CD4-positive, alpha-beta T cell (primary cell): ENCODE data around the gene HDAC9. TPM values are rescaled to one million over a fixed set of nuclear protein-coding genes. Genes with fewer than 3 reads are reported as not detected.

ENCODE experiments used
- ATAC-seq: fragments of 200-7000 bp; cut with Tn5 transposase; one replicate; pipeline ENCODE4 v1.10.0; 2022; ENCODE audit warnings: mild to moderate bottlenecking; ENCODE audit not compliant: poor library complexity
- CTCF ChIA-PET: fragments of 350-600 bp; sonication (Branson Sonifier 250); formaldehyde crosslinking; loops from one replicate; lab custom pipeline; 2021; ENCODE audit warnings: antibody characterized with exemption, inconsistent platforms; lab: Charles Lee
- POLR2A ChIA-PET: fragments of 350-600 bp; sonication (Branson Sonifier 250); formaldehyde crosslinking; loops from one replicate; lab custom pipeline; 2021; ENCODE audit warnings: antibody characterized with exemption, inconsistent platforms; lab: Charles Lee
- DNase-seq, 14 experiments: peaks; one replicate each; pipeline ENCODE4 v3.0.0-alpha.2; 2013 to 2020; ENCODE audit warnings: mixed read lengths in 2 of 14
- H3K27ac ChIP-seq, 2 donors: one replicate each; pipeline versions ENCODE4 v1.5.1 to v1.7.0; 2013; ENCODE audit warnings: low read length in 2 of 2, low read depth in 1 of 2, mild to moderate bottlenecking in 1 of 2
- H3K27me3 ChIP-seq, 2 experiments: 1 replicate in 1 of 2; 2 replicates in 1 of 2; pipeline versions ENCODE4 v1.6.1 to v1.7.0; 2013; ENCODE audit warnings: low read length in 2 of 2, control low read depth in 1 of 2, mild to moderate bottlenecking in 1 of 2, moderate library complexity in 1 of 2; ENCODE audit not compliant: insufficient read depth in 2 of 2, control insufficient read depth in 1 of 2
- H3K36me3 ChIP-seq: one replicate; pipeline ENCODE4 v1.6.1; 2013; ENCODE audit warnings: low read length, control low read depth; ENCODE audit not compliant: insufficient read depth
- H3K4me1 ChIP-seq: one replicate; pipeline ENCODE4 v1.6.1; 2013; ENCODE audit warnings: low read length, control low read depth; ENCODE audit not compliant: insufficient read depth
- H3K4me3 ChIP-seq: one replicate; pipeline ENCODE4 v1.5.1; 2013; ENCODE audit warnings: mild to moderate bottlenecking, low read length, moderate library complexity
- H3K9me3 ChIP-seq, 2 experiments: 1 replicate in 1 of 2; 2 replicates in 1 of 2; pipeline versions ENCODE4 v1.6.1 to v1.7.0; 2013; ENCODE audit warnings: low read length in 2 of 2, mild to moderate bottlenecking in 2 of 2, control low read depth in 1 of 2, moderate library complexity in 1 of 2; ENCODE audit not compliant: control insufficient read depth in 1 of 2, insufficient read depth in 1 of 2
- H3K27ac Mint-ChIP-seq: one replicate; pipeline ENCODE4 v1.8.0; 2020; ENCODE audit warnings: mixed read lengths
- H3K27me3 Mint-ChIP-seq: one replicate; pipeline ENCODE4 v1.8.0; 2021; ENCODE audit warnings: mixed read lengths
- H3K36me3 Mint-ChIP-seq: one replicate; pipeline ENCODE4 v1.8.0; 2021; ENCODE audit warnings: low read depth, mixed read lengths
- H3K4me1 Mint-ChIP-seq: one replicate; pipeline ENCODE4 v1.8.0; 2021; ENCODE audit warnings: low read depth, mixed read lengths
- H3K4me3 Mint-ChIP-seq: one replicate; pipeline ENCODE4 v1.8.0; 2020; ENCODE audit warnings: mild to moderate bottlenecking, mixed read lengths
- H3K9me3 Mint-ChIP-seq: one replicate; pipeline ENCODE4 v1.8.0; 2020; ENCODE audit warnings: mixed read lengths
- CTCF ChIP-seq: fragments of 200-600 bp; IDR thresholded peaks from one replicate; pipeline ENCODE4 v1.8.0; 2022; ENCODE audit warnings: antibody characterized with exemption, mild to moderate bottlenecking
- intact Hi-C, 2 experiments: fragments of 100-400 bp; cut with DNase I in 1 of 2; cut with micrococcal nuclease in 1 of 2; formaldehyde crosslinking; loops; one replicate each; pipeline versions ENCODE4 v1.15.1 to v1.9.0; 2023 to 2025; cut with DNase I, micrococcal nuclease
- total RNA-seq, 174 experiments: library from RNA in 2 of 174; stranded (reverse) in 2 of 174; gene quantifications; one replicate each; pipeline ENCODE4 v1.2.3 and lab custom pipeline; 2021 to 2026

HDAC9 gene
- total RNA-seq, 2 experiments from 2014 or later = 0.73 to 1.2 TPM

GRCh38 chr7:18467011-18467410, 28.5 kb upstream of the HDAC9 start:
- H3K27me3 Mint-ChIP-seq = no peaks in the 10 kb centered on the region
- intact Hi-C loops = no loop called here
- H3K4me3 Mint-ChIP-seq = no peak overlapping the region

DNA sequence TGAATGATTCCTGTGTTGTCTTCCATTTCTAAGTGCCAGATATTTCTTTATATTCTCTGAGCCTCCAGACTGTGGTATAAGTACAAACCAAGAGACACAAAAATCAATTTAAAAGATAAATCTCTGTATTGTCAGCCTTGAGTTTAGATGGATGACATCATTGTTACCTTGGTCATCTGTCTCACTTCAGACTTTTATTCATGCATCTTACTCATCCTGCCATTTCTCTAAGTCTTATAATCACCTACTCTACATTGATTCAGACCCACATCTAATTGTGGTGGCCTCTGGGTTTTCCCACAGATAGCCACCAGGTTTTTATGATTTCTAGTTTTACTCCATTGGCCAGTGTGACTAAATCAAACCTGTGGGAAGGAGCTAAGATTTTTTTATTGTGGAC, 26.8 kb upstream of the HDAC9 start:
- DNase-seq (no peak), ATAC-seq (no peak)
- no peaks in the 10 kb centered on the region for H3K4me1 Mint-ChIP-seq
- Histone ChIP-seq H3K4me1 (no peaks in the 10 kb centered on the region), H3K27ac (no peak overlapping the region), H3K9me3 (no peaks in the 10 kb centered on the region), H3K27me3 (no peaks in the 10 kb centered on the region), H3K36me3 (no peaks in the 10 kb centered on the region), H3K4me3 (no peak overlapping the region)
- no peaks in the 10 kb centered on the region for H3K27me3 Mint-ChIP-seq
- TF ChIP-seq CTCF = no peak
- no peaks in the 10 kb centered on the region for H3K9me3 Mint-ChIP-seq
- no peak overlapping the region for H3K4me3 Mint-ChIP-seq
- H3K27ac Mint-ChIP-seq = no peak overlapping the region
- ChIA-PET POLR2A (no interaction called here), CTCF (no interaction called here)
- intact Hi-C loops = no loop called here
- no peaks in the 10 kb centered on the region for H3K36me3 Mint-ChIP-seq

More at GRCh38 chr7:18467011-18467410, 28.5 kb upstream of the HDAC9 start:
- Mint-ChIP-seq H3K27ac (no peak overlapping the region), H3K4me1 (no peaks in the 10 kb centered on the region), H3K9me3 (no peaks in the 10 kb centered on the region), H3K36me3 (no peaks in the 10 kb centered on the region)
- no peak overlapping the region for H3K27ac ChIP-seq
- no peak for DNase-seq
- no peak for ATAC-seq
- no peaks in the 10 kb centered on the region for H3K9me3 ChIP-seq
- H3K36me3 ChIP-seq = no peaks in the 10 kb centered on the region
- no peak for TF ChIP-seq CTCF
- ChIA-PET POLR2A (no interaction called here), CTCF (no interaction called here)
- H3K4me3 ChIP-seq = no peak overlapping the region
- H3K4me1 ChIP-seq = no peaks in the 10 kb centered on the region
- H3K27me3 ChIP-seq = no peaks in the 10 kb centered on the region

- H3K27me3 Mint-ChIP-seq = no peaks in the 10 kb centered on the region
- TF ChIP-seq CTCF = no peak
- Histone ChIP-seq H3K36me3 (no peaks in the 10 kb centered on the region), H3K27ac (no peak overlapping the region), H3K9me3 (no peaks in the 10 kb centered on the region), H3K4me3 (no peak overlapping the region), H3K4me1 (no peaks in the 10 kb centered on the region), H3K27me3 (no peaks in the 10 kb centered on the region)
- no peaks in the 10 kb centered on the region for H3K4me1 Mint-ChIP-seq
- ATAC-seq = no peak
- ChIA-PET CTCF (no interaction called here), POLR2A (no interaction called here)
- H3K9me3 Mint-ChIP-seq = no peaks in the 10 kb centered on the region
- H3K4me3 Mint-ChIP-seq = no peak overlapping the region
- no peaks in the 10 kb centered on the region for H3K36me3 Mint-ChIP-seq
- intact Hi-C loops = no loop called here
- H3K27ac Mint-ChIP-seq = no peak overlapping the region
- DNase-seq = no peak
Measured at GRCh38 chr7:18469316-18469715, 26.2 kb upstream of the HDAC9 start.
